Endothelial cell of umbilical vein (primary cell): ENCODE data around the gene ADAMTS6. TPM values are rescaled to one million over a fixed set of nuclear protein-coding genes. Genes with fewer than 3 reads are reported as not detected.

ENCODE experiments used
- BruUV-seq: library from RNA; stranded (reverse); fragments of 400-500 nt; replicated peaks from 2 replicates; lab custom pipeline; 2021; lab: Mats Ljungman, UMichigan
- CTCF ChIA-PET: fragments of 300-600, 350-600 bp; sonication (Branson Sonifier 250); formaldehyde crosslinking; loops from one replicate; lab custom pipeline; 2021; ENCODE audit warnings: antibody characterized with exemption, inconsistent platforms; lab: Charles Lee
- POLR2A ChIA-PET: fragments of 300-600, 350-600 bp; sonication (Branson Sonifier 250); formaldehyde crosslinking; loops from one replicate; lab custom pipeline; 2021; ENCODE audit warnings: antibody characterized with exemption, inconsistent platforms; lab: Charles Lee
- DNase-seq: peaks from one replicate; pipeline ENCODE4 v3.0.0-alpha.2; 2011; ENCODE audit warnings: low read depth, low spot score
- FAIRE-seq: peaks from 2 replicates; lab custom pipeline; 2011; peaks lifted over from hg19 to GRCh38; lab: Jason Lieb, UNC
- H2AFZ ChIP-seq: 2 replicates; pipeline ENCODE4 v1.6.0; 2012; ENCODE audit warnings: low read depth, low read length, control low read depth, inconsistent platforms
- H3K27ac ChIP-seq: 2 replicates; pipeline ENCODE4 v1.5.1; 2011; ENCODE audit warnings: low read depth, mild to moderate bottlenecking, control low read depth, low read length, moderate library complexity; ENCODE audit not compliant: insufficient read depth
- H3K27me3 ChIP-seq, 2 experiments: 2 replicates each; pipeline versions ENCODE4 v1.6.0 to v1.6.1; 2011; ENCODE audit warnings: low read length in 2 of 2, mixed read lengths in 1 of 2; ENCODE audit not compliant: control insufficient read depth in 2 of 2, insufficient read depth in 2 of 2
- H3K36me3 ChIP-seq, 2 experiments: 2 replicates in 1 of 2; 3 replicates in 1 of 2; pipeline ENCODE4 v1.5.1; 2011; ENCODE audit warnings: low read length in 2 of 2, mild to moderate bottlenecking in 1 of 2, moderate library complexity in 1 of 2; ENCODE audit not compliant: control insufficient read depth in 2 of 2, insufficient read depth in 2 of 2; ENCODE audit errors: extremely low read depth in 1 of 2
- H3K4me1 ChIP-seq: 3 replicates; pipeline ENCODE4 v1.5.1; 2011; ENCODE audit warnings: mild to moderate bottlenecking, low read length; ENCODE audit not compliant: control insufficient read depth, insufficient read depth; ENCODE audit errors: extremely low read depth
- H3K4me2 ChIP-seq: 2 replicates; pipeline ENCODE4 v1.6.1; 2011; ENCODE audit warnings: low read length, control low read depth, mixed read lengths; ENCODE audit not compliant: insufficient read depth
- H3K4me3 ChIP-seq, 3 experiments: fragments of 200-600 bp in 1 of 3; sonication (generic), shearing (Covaris generic) in 1 of 3; replicated peaks in 1 of 3; 2 replicates each; pipeline ENCODE4 v1.5.1; 2011 to 2016; ENCODE audit warnings: control low read depth in 3 of 3, low read length in 3 of 3, mild to moderate bottlenecking in 2 of 3, inconsistent platforms in 1 of 3, low read depth in 1 of 3, moderate library complexity in 1 of 3; ENCODE audit not compliant: insufficient read depth in 1 of 3
- H3K79me2 ChIP-seq: 2 replicates; pipeline ENCODE4 v1.6.0; 2012; ENCODE audit warnings: low read length, inconsistent platforms; ENCODE audit not compliant: control insufficient read depth, insufficient read depth
- H3K9ac ChIP-seq: replicated peaks from 2 replicates; pipeline ENCODE3; 2011; ENCODE audit warnings: low read length, control low read depth; ENCODE audit not compliant: insufficient read depth; ENCODE audit errors: extremely low read depth
- H3K9me1 ChIP-seq: replicated peaks from 3 replicates; pipeline ENCODE4 v1.6.0; 2011; ENCODE audit warnings: mild to moderate bottlenecking, low read length; ENCODE audit not compliant: control insufficient read depth, insufficient read depth; ENCODE audit errors: extremely low read depth
- H3K9me3 ChIP-seq: replicated peaks from 2 replicates; pipeline ENCODE4 v1.5.1; 2012; ENCODE audit warnings: low read length, inconsistent platforms; ENCODE audit not compliant: control insufficient read depth, insufficient read depth
- H4K20me1 ChIP-seq: replicated peaks from 2 replicates; pipeline ENCODE3; 2011; ENCODE audit warnings: mild to moderate bottlenecking, low read length; ENCODE audit not compliant: control insufficient read depth, insufficient read depth; ENCODE audit errors: extremely low read depth
- CTCF ChIP-seq, 2 donors: IDR thresholded peaks; 1 replicate in 1 of 2; 2 replicates in 1 of 2; pipeline ENCODE4 v1.5.1; 2011; ENCODE audit warnings: low read length in 2 of 2, mild to moderate bottlenecking in 2 of 2, moderate library complexity in 2 of 2, control low read depth in 1 of 2, inconsistent platforms in 1 of 2, low read depth in 1 of 2; ENCODE audit not compliant: insufficient read depth in 1 of 2; ENCODE audit errors: extremely low read depth in 1 of 2
- EZH2 ChIP-seq: IDR thresholded peaks from 2 replicates; pipeline ENCODE4 v1.6.1; 2012; ENCODE audit warnings: borderline replicate concordance, low read depth, mild to moderate bottlenecking, moderate library complexity, low read length, inconsistent platforms; ENCODE audit not compliant: severe bottlenecking
- FOS ChIP-seq: IDR thresholded peaks from 2 replicates; pipeline ENCODE4 v1.6.1; 2011; ENCODE audit warnings: mild to moderate bottlenecking, low read length, moderate library complexity, borderline replicate concordance; ENCODE audit not compliant: insufficient read depth
- GATA2 ChIP-seq: IDR thresholded peaks from 2 replicates; pipeline ENCODE4 v1.7.0; 2011; ENCODE audit warnings: low read depth, mild to moderate bottlenecking, moderate library complexity, mixed read lengths, low read length; ENCODE audit not compliant: insufficient read length, insufficient read depth
- JUN ChIP-seq: IDR thresholded peaks from 2 replicates; pipeline ENCODE4 v1.6.1; 2011; ENCODE audit warnings: borderline replicate concordance, low read depth; ENCODE audit not compliant: insufficient read length, insufficient read depth
- MYC ChIP-seq: IDR thresholded peaks from one replicate; pipeline ENCODE4 v1.6.1; 2011; ENCODE audit warnings: mild to moderate bottlenecking, low read depth, low read length
- POLR2A ChIP-seq: IDR thresholded peaks from 2 replicates; pipeline ENCODE4 v1.6.1; 2012; ENCODE audit warnings: low read depth, mild to moderate bottlenecking, control low read depth, low read length
- POLR2AphosphoS5 ChIP-seq: IDR thresholded peaks from 2 replicates; pipeline ENCODE4 v1.6.1; 2012; ENCODE audit warnings: low read depth, mild to moderate bottlenecking, control low read depth, low read length, moderate library complexity; ENCODE audit not compliant: insufficient read depth
- dilution Hi-C: fragments of 300-500 bp; cut with MboI; formaldehyde crosslinking; loops from one replicate; pipeline ENCODE4 v1.15.0; 2019; ENCODE audit warnings: low sequenced_read_pairs; ENCODE audit not compliant: extremely low pct_ligation_motif_present
- intact Hi-C: fragments of 100-400 bp; cut with micrococcal nuclease; formaldehyde crosslinking; loops from one replicate; pipeline ENCODE4 v1.10.0; 2022
- polyA plus RNA-seq, 4 experiments: library from polyadenylated mRNA; depleted of rRNA in 3 of 4; stranded (reverse) in 3 of 4; unstranded in 1 of 4; fragments of >200 nt; gene quantifications; 2 replicates each; pipeline versions ENCODE4 v1.2.1 to v1.2.3, GENCODE V29; 2011 to 2012; ENCODE audit warnings: missing spikeins in 1 of 4
- total RNA-seq: library from RNA; stranded (reverse); gene quantifications from 2 replicates; pipeline ENCODE4 v1.2.3, GENCODE V29; 2021
- TF ChIP-seq, protein P1 (sequence below): IDR thresholded peaks from 2 replicates; pipeline ENCODE4 v1.6.1; 2011; ENCODE audit not compliant: insufficient read depth, insufficient read length

The ADAMTS6 gene
- total and polyA plus RNA-seq, 2 donors (not counting 3 experiments of a cell fraction or from before 2014, with no cell fraction given) = 20.4 to 43.4 TPM

GRCh38 chr5:65142511-65143011 lies 339.2 kb downstream of the ADAMTS6 start:
- H3K4me1 ChIP-seq = peaks cover 41% of the 10 kb centered on the region
- intact Hi-C loops (loop anchor here (2.0 kb wide), 2 partner anchors 42 to 66 kb away; no protein-coding TSS in a partner anchor), dilution Hi-C loops (no loop called here)
- TF ChIP-seq JUN (peak; percentile 20), MYC (no peak), POLR2AphosphoS5 (peak; percentile 63), FOS (peak; percentile 18), GATA2 (peak; percentile 16), CTCF (IDR thresholded peaks at IDR 0.05; ENCODE audit: extremely low read depth in 1 of 2, insufficient read depth in 1 of 2, low read depth in 1 of 2, low read length in 2 of 2) (no peak), EZH2 (no peak), POLR2A (no peak)
- TF ChIP-seq, protein P1, sequence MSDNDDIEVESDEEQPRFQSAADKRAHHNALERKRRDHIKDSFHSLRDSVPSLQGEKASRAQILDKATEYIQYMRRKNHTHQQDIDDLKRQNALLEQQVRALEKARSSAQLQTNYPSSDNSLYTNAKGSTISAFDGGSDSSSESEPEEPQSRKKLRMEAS = no peak
- POLR2A ChIA-PET = no interaction called here
- H3K27ac ChIP-seq = peak overlapping the region; percentile 80
- CTCF ChIA-PET = interaction anchor here (0.8 to 1.0 kb wide), 2 partner anchors 337 to 341 kb away, joined by 3 read pairs; no protein-coding TSS in a partner anchor
- peak; percentile 24 for FAIRE-seq
- H3K79me2 ChIP-seq = no peaks in the 10 kb centered on the region
- peak overlapping the region; percentile 67 for H2AFZ ChIP-seq
- H3K4me2 ChIP-seq = peak overlapping the region; percentile 87
- BruUV-seq = TSS peak; percentile 22
- H3K4me3 ChIP-seq = peak overlapping the region in 1 of 3 experiments; percentile 34
- DNase-seq = peak; percentile 68
- no peaks in the 10 kb centered on the region for H3K9me1 ChIP-seq
- H4K20me1 ChIP-seq = no peaks in the 10 kb centered on the region
- H3K36me3 ChIP-seq = no peaks in the 10 kb centered on the region
- H3K27me3 ChIP-seq = no peaks in the 10 kb centered on the region
- H3K9ac ChIP-seq = no peak overlapping the region
- no peaks in the 10 kb centered on the region for H3K9me3 ChIP-seq
